Effector memory CD8-positive, alpha-beta T cell (primary cell): Measurements from ENCODE around the gene FGD4.

Experiments used
- ATAC-seq: fragments of 150-1000 bp; cut with Tn5 transposase; replicated peaks from 2 replicates; pipeline ENCODE4 v1.10.0; 2021; ENCODE audit warnings: mild to moderate bottlenecking, moderate library complexity
- DNase-seq, 3 experiments: peaks; one replicate each; pipeline ENCODE4 v3.0.0; 2021
- H3K27ac Mint-ChIP-seq, 2 donors: one replicate each; pipeline ENCODE4 v1.8.0; 2022; ENCODE audit warnings: mild to moderate bottlenecking in 2 of 2, mixed read lengths in 2 of 2, moderate library complexity in 2 of 2
- H3K27me3 Mint-ChIP-seq, 2 donors: one replicate each; pipeline ENCODE4 v1.8.0; 2022; ENCODE audit warnings: mixed read lengths in 2 of 2
- H3K36me3 Mint-ChIP-seq: one replicate; pipeline ENCODE4 v1.8.0; 2022; ENCODE audit warnings: mild to moderate bottlenecking, moderate library complexity, mixed read lengths; ENCODE audit not compliant: insufficient read depth
- H3K4me1 Mint-ChIP-seq, 2 donors: one replicate each; pipeline ENCODE4 v1.8.0; 2022; ENCODE audit warnings: low read depth in 2 of 2, mixed read lengths in 2 of 2
- H3K4me3 Mint-ChIP-seq, 2 donors: one replicate each; pipeline ENCODE4 v1.8.0; 2022; ENCODE audit warnings: mild to moderate bottlenecking in 2 of 2, mixed read lengths in 2 of 2, moderate library complexity in 2 of 2
- H3K9me3 Mint-ChIP-seq, 2 donors: one replicate each; pipeline ENCODE4 v1.8.0; 2022; ENCODE audit warnings: mixed read lengths in 2 of 2

The FGD4 gene

GRCh38 chr12:32669584-32669983 is 270.2 kb downstream of the FGD4 start:
- ATAC-seq (no peak), DNase-seq (no peak)
- Mint-ChIP-seq H3K36me3 (no peaks in the 10 kb centered on the region), H3K27me3 (peaks cover 9 to 14% of the 10 kb centered on the region in 2 donors), H3K9me3 (no peaks in the 10 kb centered on the region), H3K4me1 (no peaks in the 10 kb centered on the region), H3K4me3 (no peak overlapping the region), H3K27ac (no peak overlapping the region)

- ATAC-seq (no peak), DNase-seq (no peak)
- Mint-ChIP-seq H3K4me1 (no peaks in the 10 kb centered on the region), H3K4me3 (no peak overlapping the region), H3K27ac (no peak overlapping the region), H3K36me3 (no peaks in the 10 kb centered on the region), H3K27me3 (peaks cover 9 to 14% of the 10 kb centered on the region in 2 donors), H3K9me3 (no peaks in the 10 kb centered on the region)
Measured at GRCh38 chr12:32671930-32672780, 272.8 kb downstream of the FGD4 start.

- H3K36me3 Mint-ChIP-seq: peaks cover 3% of the 10 kb centered on the region
- peak within 1 kb of the TSS; percentile 85 to 94 for H3K27ac Mint-ChIP-seq
- peak within 1 kb of the TSS; percentile 90 to 91 for H3K4me3 Mint-ChIP-seq
- no peaks in the 10 kb centered on the region for H3K27me3 Mint-ChIP-seq
- H3K4me1 Mint-ChIP-seq: peaks cover 8 to 19% of the 10 kb centered on the region in 2 donors
- no peaks in the 10 kb centered on the region for H3K9me3 Mint-ChIP-seq
- ATAC-seq (peak; percentile 97), DNase-seq (peak; percentile 89 to 90 (median 90))
Measured at GRCh38 chr12:32679091-32679919, 279.9 kb downstream of the FGD4 start, which contains the start of gene DNM1L. DNM1L (plus strand) TSS chr12:32679301; CDS start chr12:32679364, 63 bp downstream.

GRCh38 chr12:32679920-32680237 is 280.5 kb downstream of the FGD4 start:
- peaks cover 8 to 19% of the 10 kb centered on the region in 2 donors for H3K4me1 Mint-ChIP-seq
- ATAC-seq: no peak
- H3K27ac Mint-ChIP-seq: peak overlapping the region; percentile 85 to 94
- no peaks in the 10 kb centered on the region for H3K9me3 Mint-ChIP-seq
- peaks cover 7% of the 10 kb centered on the region for H3K36me3 Mint-ChIP-seq
- no peak for DNase-seq
- no peaks in the 10 kb centered on the region for H3K27me3 Mint-ChIP-seq
- peak overlapping the region; percentile 90 to 91 for H3K4me3 Mint-ChIP-seq

GRCh38 chr12:32680787-32681186 is 281.4 kb downstream of the FGD4 start:
- Mint-ChIP-seq H3K9me3 (no peaks in the 10 kb centered on the region), H3K4me1 (peaks cover 11 to 19% of the 10 kb centered on the region in 2 donors), H3K36me3 (peaks cover 16% of the 10 kb centered on the region), H3K27ac (no peak overlapping the region), H3K4me3 (peak overlapping the region in 1 of 2 donors; percentile 90), H3K27me3 (no peaks in the 10 kb centered on the region)
- DNase-seq (no peak), ATAC-seq (no peak)

- no peaks in the 10 kb centered on the region for H3K9me3 Mint-ChIP-seq
- no peak overlapping the region for H3K27ac Mint-ChIP-seq
- ATAC-seq (no peak), DNase-seq (no peak)
- no peaks in the 10 kb centered on the region for H3K27me3 Mint-ChIP-seq
- H3K36me3 Mint-ChIP-seq: peaks cover 17% of the 10 kb centered on the region
- H3K4me3 Mint-ChIP-seq: no peak overlapping the region
- H3K4me1 Mint-ChIP-seq: peaks cover 11 to 22% of the 10 kb centered on the region in 2 donors
Measured at GRCh38 chr12:32681272-32681671, 281.9 kb downstream of the FGD4 start.

- DNase-seq (no peak), ATAC-seq (no peak)
- Mint-ChIP-seq H3K36me3 (peaks cover 17% of the 10 kb centered on the region), H3K27ac (peak overlapping the region in 1 of 2 donors; percentile 32), H3K9me3 (no peaks in the 10 kb centered on the region), H3K27me3 (no peaks in the 10 kb centered on the region), H3K4me1 (peaks cover 23 to 37% of the 10 kb centered on the region in 2 donors), H3K4me3 (no peak overlapping the region)
Measured at GRCh38 chr12:32686340-32686739, 287.0 kb downstream of the FGD4 start.

GRCh38 chr12:32688786-32689185 is 289.4 kb downstream of the FGD4 start:
- Mint-ChIP-seq H3K27ac (no peak overlapping the region), H3K36me3 (peaks cover 15% of the 10 kb centered on the region), H3K9me3 (no peaks in the 10 kb centered on the region), H3K4me1 (peaks cover 25 to 45% of the 10 kb centered on the region in 2 donors), H3K27me3 (no peaks in the 10 kb centered on the region), H3K4me3 (no peak overlapping the region)
- ATAC-seq (no peak), DNase-seq (no peak)

- DNase-seq: no peak
- Mint-ChIP-seq H3K27ac (no peak overlapping the region), H3K27me3 (no peaks in the 10 kb centered on the region), H3K9me3 (no peaks in the 10 kb centered on the region), H3K36me3 (no peaks in the 10 kb centered on the region), H3K4me1 (peaks cover 32 to 55% of the 10 kb centered on the region in 2 donors), H3K4me3 (no peak overlapping the region)
- no peak for ATAC-seq
Measured at GRCh38 chr12:32690927-32691326, 291.6 kb downstream of the FGD4 start.

- no peaks in the 10 kb centered on the region for H3K36me3 Mint-ChIP-seq
- no peaks in the 10 kb centered on the region for H3K27me3 Mint-ChIP-seq
- ATAC-seq (no peak), DNase-seq (no peak)
- H3K9me3 Mint-ChIP-seq: no peaks in the 10 kb centered on the region
- peaks cover 27 to 45% of the 10 kb centered on the region in 2 donors for H3K4me1 Mint-ChIP-seq
- no peak overlapping the region for H3K4me3 Mint-ChIP-seq
- H3K27ac Mint-ChIP-seq: no peak overlapping the region
Measured at GRCh38 chr12:32692358-32692757, 293.0 kb downstream of the FGD4 start.

GRCh38 chr12:32693036-32693435 is 293.7 kb downstream of the FGD4 start:
- no peaks in the 10 kb centered on the region for H3K27me3 Mint-ChIP-seq
- ATAC-seq (no peak), DNase-seq (no peak)
- H3K4me3 Mint-ChIP-seq: no peak overlapping the region
- peaks cover 25 to 43% of the 10 kb centered on the region in 2 donors for H3K4me1 Mint-ChIP-seq
- no peak overlapping the region for H3K27ac Mint-ChIP-seq
- no peaks in the 10 kb centered on the region for H3K9me3 Mint-ChIP-seq
- no peaks in the 10 kb centered on the region for H3K36me3 Mint-ChIP-seq
